ENCODE results near the gene SLC28A1.
"Not testable (repeated sequence)": the region's sequence is repeated elsewhere in the genome, so short reads cannot be mapped to it uniquely, and the experiment has no call there.

The SLC28A1 gene

DNA sequence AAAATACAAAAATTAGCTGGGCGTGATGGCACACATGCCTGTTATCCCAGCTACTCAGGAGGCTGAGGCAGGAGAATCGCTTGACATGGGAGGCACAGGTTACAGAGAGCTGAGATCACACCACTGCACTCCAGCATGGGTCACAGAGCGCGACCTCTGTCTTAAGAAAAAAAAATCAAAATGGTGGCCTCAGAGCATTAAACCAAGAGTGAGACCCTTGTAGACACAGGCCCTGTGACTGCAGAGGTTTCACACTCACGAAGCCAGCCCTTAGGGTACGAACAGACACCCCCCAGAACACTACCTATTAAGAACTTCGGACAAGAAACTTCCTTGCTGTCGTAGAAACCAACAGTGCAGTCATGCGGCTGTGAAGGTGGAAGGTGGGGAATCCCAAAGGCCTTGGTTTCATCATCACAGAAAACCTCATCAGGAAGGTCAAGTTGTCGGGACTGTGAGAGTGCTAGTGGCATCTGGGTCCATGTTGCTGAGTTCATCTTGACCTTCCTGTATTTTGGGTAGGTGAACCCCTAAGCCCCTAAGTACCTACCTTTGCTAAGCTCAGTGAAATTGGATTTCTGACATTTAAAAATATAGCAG is 92.4 kb downstream of the SLC28A1 start:
- no peak for DNase-seq

GRCh38 chr15:84979651-84980050 is 95.2 kb downstream of the SLC28A1 start:
- DNase-seq = no peak

DNA sequence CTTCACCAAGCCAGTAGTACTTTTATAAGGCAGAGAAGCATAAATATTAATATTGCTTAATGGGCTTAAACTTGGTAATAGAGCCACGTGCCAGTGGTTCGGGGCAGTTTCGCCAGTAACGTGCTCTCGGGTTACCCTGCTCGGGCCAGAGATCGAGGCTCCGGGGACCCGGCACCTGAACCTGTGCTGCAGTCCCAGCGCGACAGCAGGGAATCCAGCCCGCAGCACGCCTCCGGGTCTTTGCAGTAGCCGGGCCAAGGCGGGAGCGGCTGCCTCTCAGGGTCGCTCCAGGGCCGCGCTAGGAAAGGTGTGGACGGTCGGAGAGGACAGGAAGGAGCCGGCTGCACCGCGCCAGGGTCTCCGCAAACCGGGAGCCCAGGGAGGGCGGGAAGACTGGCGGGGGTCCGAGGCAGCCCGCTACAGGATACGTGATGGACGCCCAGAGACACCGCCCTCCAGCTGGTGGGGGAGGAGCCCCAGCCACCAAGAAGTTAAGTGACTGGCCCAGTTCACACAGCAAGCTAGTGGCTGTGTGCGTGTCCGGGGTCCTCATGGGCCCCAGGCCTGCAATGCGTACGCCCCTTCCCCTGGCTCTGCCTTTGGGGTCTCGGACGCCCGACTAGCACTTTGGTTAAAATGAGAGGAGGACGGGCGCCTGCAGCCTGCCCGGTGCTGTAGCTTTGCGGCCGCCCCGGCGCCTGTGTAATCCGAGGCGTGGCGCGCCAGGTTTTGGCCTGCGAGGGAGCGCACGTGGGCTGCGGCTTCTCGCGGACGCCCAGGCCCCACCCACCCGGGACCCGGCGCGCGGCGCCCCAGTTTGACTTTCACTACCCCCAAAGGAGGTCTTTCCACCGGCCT is 96.0 kb downstream of the SLC28A1 start:
- peak; percentile 92 for DNase-seq

DNA sequence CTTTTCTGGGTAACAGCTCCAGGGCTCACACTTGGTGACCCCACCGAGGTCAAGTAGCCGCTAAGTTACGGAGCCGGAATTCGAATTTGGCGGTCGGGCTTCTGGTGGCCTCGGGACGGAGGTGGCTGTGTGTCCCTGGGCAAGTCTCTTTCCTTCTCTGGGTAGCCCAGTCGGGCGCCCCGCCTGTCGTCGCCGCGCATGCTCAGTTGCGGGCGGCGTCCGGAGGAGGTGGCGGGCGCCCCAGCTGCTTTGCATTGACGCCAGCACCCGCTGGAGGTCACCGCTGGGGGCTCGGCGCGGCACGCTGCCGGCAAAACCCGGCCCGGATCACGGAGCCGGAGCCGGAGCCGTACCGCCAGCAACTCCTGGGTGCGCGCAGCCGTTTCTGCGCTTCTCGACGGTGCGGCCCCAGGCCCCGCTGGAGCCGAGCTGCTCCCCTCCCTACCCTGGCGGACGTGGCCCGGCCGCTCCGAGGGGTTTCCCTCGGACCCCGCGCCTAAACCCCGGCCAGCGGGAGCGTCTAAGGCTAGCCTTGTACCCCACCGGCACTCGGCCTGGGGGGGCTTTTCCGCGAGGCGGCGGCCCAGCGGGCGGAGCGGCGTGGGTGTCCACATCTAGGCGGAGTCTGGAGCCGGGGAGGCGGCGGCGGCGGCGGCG is 96.7 kb downstream of the SLC28A1 start:
- DNase-seq = peak; percentile 90

DNA sequence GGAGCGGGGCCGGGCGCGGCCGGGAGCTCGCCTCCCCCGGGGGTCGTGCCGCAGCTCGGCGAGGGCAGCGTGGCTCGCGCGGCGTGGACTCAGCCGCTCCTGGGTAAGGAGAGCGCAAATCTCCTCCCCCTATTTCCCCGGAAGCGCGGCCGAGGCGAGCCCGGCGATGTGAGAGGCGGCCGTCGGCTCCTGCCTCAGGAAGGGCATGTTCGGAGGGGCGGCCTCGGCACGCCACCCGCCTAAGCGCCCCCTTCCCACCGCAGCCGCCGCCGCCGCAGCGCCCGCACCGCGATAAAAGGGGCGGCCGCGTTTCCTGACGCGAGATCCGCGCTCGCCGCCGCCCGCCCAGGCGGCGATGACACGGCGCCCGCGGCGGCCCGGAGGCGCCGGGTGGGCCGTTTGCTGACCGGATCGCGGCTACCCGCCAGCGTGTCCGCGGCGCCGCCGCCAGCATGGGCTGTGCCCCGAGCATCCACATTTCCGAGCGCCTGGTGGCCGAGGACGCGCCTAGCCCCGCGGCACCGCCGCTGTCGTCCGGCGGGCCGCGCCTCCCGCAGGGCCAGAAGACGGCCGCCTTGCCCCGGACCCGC is 97.3 kb downstream of the SLC28A1 start, which contains the start of gene PDE8A:
PDE8A (plus strand) TSS at position 146 of the 590 bp plus-strand sequence; CDS start at position 453, 307 bp downstream.
- DNase-seq = no peak

DNA sequence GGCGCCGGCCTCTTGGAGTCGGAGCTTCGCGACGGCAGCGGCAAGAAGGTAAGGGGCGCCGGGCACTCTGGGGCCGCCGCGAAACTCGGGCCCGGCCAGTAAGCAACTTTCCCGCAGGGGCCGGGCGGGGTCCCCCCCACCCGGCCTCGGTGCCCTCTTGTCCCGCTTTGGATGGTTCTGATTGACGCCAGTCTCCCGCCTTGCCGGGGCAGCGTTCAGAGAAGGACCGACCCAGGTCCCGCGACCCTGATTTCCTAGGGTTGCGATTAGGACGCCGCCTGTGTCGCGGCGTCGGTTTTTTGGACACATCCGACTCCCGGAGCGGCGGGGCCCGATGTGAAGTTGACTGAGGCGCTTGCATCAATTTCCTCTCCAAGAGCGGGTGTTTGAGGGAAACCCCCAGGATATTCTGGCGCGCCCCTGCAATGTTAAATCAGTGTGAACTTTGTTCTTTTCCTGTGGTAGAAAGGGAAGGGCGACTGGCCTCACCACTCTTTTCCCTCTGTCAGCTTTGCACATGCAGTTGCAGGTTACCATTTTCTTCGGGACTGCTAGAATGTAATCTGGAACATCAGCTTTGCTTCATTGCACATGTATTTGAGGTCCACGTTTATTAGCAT is 97.9 kb downstream of the SLC28A1 start:
- DNase-seq = no peak

DNA sequence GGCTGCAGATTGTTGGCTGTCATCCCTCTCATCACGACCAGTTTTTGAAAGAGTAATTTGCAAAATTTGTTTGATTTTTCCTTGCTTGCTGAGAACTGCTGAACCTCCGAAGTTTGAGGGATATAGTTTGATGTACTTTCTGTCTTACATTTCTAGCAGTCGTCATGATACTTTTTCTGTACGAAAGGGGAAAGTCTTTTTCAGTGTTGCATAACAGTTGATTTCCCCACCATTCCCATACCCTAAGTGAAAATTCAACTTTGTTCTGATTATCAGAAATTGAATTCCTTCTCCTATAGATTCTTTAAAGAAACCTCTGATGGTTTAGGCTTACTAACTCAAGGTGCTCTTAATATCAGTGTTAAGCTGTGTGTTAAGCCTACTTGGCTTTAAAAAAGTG is 98.8 kb downstream of the SLC28A1 start:
- no peak for DNase-seq

GRCh38 chr15:84983711-84984110 is 99.2 kb downstream of the SLC28A1 start:
- DNase-seq = no peak

GRCh38 chr15:84985158-84985557 is 100.7 kb downstream of the SLC28A1 start:
- no peak for DNase-seq

GRCh38 chr15:84987351-84987750 is 102.9 kb downstream of the SLC28A1 start:
- DNase-seq = not testable (repeated sequence)

GRCh38 chr15:84987949-84988624 is 103.6 kb downstream of the SLC28A1 start:
- DNase-seq = no peak

DNA sequence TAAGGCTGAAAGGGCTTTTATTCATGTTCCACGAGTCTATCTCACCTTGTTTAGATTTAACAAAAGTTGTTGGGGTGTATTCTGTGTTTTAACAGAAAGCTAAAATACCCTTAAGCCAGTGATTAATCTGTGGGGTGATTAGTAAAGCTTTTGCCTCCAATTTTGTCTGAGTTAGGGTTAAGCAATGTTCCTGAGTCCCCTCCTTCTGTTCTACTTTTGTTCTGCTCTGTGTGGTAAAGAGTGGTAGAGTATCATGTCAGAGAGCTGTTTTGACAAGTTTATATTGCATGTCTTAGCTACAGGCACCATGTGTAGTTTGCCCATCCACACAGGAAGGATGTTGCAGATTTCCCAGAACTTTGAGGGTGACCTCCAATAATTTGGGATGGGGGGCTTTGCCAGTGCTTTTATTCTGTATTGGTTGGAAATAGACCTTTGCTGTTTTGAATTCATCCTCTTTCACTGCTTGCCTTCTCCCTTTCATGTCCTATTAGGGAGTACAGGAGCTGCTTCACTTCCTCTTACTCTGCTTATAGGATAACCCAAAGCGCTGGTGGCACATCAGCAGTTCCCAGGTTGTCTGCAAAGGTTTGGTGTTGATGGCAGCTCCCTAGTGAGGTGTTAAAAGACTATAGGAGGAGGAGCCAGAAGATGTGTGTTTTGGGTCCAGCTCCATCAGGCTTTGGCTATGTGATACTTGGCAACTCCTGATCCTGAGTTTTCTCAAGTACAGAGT is 104.6 kb downstream of the SLC28A1 start:
- no peak for DNase-seq

GRCh38 chr15:84990507-84990906 is 106.0 kb downstream of the SLC28A1 start:
- no peak for DNase-seq

DNA sequence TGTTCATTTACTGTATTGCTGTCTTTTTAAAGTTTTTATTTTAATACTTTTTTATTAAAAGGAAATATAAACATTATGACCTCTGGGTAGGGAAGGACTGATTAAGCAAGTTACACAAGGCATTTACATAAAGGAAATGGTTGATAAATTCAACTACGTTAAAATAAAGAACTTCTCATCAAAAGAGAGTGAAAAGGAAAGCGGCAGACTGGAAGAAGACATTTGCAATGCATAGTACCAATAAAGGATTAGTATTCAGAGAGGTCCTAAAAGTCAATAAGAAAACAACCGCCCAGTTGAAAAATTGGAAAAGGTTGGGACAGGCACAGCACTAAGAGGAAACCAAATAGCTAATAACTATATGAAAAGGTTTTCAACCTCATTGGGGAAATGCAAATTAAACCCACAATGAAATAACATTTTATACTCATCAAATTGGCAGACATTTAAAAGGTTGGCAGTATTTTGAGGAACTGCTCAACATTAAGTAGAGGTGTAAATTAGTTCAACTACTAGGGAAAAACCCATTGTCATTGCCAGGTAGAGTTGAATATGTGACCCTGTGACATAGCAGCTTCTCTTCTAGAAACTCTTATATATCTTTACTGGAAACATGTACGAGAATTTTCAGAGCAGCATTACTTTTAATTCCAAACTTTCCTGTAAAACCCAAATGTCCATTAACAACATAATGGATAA is 106.7 kb downstream of the SLC28A1 start:
- no peak for DNase-seq

- DNase-seq = no peak
Measured at GRCh38 chr15:84992157-84992944, 107.9 kb downstream of the SLC28A1 start.

Measured in KG1 (cell line).